Choroid plexus epithelial cell (primary cell): ENCODE results near the gene FNTB.
A peak's percentile ranks its signal among the peaks of the same experiment; 100 is the strongest.

Experiments used
- DNase-seq: peaks from one replicate; pipeline ENCODE4 v3.0.0-alpha.2; 2010; ENCODE audit warnings: low read depth
- H3K4me3 ChIP-seq: 2 replicates; pipeline ENCODE4 v1.5.1; 2011; ENCODE audit warnings: low read depth, mild to moderate bottlenecking, control low read depth, low read length, moderate library complexity
- TF ChIP-seq, protein P1 (sequence below): conservative IDR thresholded peaks from 2 replicates; pipeline ENCODE4 v1.5.1; 2011; ENCODE audit warnings: low read depth, mild to moderate bottlenecking, control low read depth, inconsistent platforms, low read length, moderate library complexity

Gene FNTB

GRCh38 chr14:65096323-65097089 lies 109.8 kb downstream of the FNTB start:
- DNase-seq, result peak; percentile 58
- TF ChIP-seq, protein P1, sequence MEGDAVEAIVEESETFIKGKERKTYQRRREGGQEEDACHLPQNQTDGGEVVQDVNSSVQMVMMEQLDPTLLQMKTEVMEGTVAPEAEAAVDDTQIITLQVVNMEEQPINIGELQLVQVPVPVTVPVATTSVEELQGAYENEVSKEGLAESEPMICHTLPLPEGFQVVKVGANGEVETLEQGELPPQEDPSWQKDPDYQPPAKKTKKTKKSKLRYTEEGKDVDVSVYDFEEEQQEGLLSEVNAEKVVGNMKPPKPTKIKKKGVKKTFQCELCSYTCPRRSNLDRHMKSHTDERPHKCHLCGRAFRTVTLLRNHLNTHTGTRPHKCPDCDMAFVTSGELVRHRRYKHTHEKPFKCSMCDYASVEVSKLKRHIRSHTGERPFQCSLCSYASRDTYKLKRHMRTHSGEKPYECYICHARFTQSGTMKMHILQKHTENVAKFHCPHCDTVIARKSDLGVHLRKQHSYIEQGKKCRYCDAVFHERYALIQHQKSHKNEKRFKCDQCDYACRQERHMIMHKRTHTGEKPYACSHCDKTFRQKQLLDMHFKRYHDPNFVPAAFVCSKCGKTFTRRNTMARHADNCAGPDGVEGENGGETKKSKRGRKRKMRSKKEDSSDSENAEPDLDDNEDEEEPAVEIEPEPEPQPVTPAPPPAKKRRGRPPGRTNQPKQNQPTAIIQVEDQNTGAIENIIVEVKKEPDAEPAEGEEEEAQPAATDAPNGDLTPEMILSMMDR, result no peak
- H3K4me3 ChIP-seq, result no peak overlapping the region

- DNase-seq, result peak; percentile 69
- H3K4me3 ChIP-seq, result no peak overlapping the region
- TF ChIP-seq, protein P1, result no peak
Observed at GRCh38 chr14:65098586-65098985, 111.9 kb downstream of the FNTB start.

GRCh38 chr14:65100922-65101541 lies 114.3 kb downstream of the FNTB start:
- peak overlapping the region; percentile 84 for H3K4me3 ChIP-seq
- DNase-seq, result peak; percentile 13
- TF ChIP-seq, protein P1, result no peak

DNA sequence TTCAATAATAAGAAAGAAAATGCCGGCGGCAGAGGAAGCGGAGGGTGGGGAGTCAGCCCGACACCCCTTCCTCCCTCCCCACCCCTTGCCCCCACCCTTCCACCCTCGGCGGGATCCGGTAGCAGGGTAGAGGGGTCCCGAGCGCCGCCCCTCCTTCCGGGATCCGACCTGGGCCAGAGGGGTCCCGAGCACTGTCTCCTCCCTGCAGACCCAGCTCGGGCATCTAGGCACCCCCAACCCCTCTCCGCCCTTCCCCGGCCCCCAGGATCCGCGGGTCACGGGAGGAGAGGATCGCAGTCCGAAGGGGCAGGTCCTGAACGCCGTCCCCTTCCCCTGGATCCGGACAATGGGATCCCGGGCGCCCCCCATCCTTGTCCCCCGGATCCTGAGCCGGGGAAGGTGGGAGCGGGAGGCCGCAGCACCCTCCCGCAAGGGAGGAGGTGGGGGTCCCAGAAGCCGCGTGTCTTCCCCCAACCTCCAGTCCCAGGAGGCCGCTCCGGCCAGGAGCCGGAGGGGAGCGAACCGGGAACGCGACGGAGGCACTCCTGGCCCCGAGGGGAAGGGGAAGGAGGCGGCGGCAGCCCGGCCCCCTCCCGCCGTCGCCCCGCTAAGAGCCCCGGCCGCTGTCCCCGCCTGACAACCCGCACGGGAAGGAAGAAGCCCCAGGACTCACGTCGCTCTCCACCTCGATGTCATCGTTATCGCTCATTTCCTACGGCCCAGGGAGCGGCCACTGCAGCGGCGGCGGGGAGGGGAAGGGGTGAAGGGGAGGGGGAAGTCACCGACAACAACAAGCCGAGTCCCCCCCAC lies 115.1 kb downstream of the FNTB start:
- DNase-seq, result no peak
- TF ChIP-seq, protein P1, result no peak
- peak overlapping the region; percentile 84 for H3K4me3 ChIP-seq

DNA sequence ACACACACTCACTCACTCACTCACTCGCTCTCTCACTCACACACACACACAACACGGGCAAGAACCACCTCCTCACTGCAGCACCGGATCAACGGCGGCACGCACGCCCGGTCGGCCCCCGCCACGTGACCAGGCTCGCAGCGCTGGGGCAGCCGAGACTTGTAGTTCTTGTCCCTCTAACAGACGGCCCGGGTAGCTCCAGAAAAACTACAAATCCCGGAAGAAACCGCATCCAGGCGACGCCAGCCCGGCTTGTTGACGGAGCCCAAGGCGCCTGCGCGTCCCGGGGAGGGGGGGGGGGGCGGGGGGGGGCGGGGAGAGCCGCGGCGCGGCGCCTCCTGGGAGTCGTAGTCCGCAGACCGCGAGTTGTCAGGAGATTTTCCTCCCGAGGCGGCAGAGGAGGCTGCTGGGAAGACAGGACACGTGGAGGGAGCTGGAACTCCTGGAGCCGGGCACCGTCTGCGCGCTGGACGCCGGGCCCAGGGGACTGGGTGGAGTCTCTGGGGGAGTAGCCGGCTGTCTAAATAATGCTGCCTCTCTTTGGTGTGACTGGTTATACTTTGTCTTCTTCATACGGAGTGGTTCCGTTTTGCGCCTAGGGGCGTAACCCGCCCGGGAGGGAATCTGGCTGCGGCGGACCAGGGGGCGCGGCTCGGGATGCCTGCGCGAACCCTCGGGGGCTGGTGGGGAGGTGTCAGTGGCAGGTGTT lies 115.9 kb downstream of the FNTB start, which contains the start of gene MAX:
Gene MAX, minus strand, starts transcription at position 77 of the 709 bp plus-strand sequence. CDS start 178 bp downstream, outside the sequence.
- DNase-seq, result peak; percentile 99
- TF ChIP-seq, protein P1, result no peak
- H3K4me3 ChIP-seq, result peak within 1 kb of the TSS; percentile 84

GRCh38 chr14:65103150-65103760 lies 116.6 kb downstream of the FNTB start:
- peak; percentile 35 for DNase-seq
- TF ChIP-seq, protein P1, result peak; percentile 28
- peak overlapping the region; percentile 70 for H3K4me3 ChIP-seq
